ENCODE data around the gene FOXG1. TPM values are rescaled to one million over a fixed set of nuclear protein-coding genes. Genes with fewer than 3 reads are reported as not detected.
A peak's percentile ranks its signal among the peaks of the same experiment; 100 is the strongest.

The FOXG1 gene
- total and polyA plus RNA-seq, 2 donors (not counting 3 experiments of a cell fraction or from before 2014, with no cell fraction given) = not detected

DNA sequence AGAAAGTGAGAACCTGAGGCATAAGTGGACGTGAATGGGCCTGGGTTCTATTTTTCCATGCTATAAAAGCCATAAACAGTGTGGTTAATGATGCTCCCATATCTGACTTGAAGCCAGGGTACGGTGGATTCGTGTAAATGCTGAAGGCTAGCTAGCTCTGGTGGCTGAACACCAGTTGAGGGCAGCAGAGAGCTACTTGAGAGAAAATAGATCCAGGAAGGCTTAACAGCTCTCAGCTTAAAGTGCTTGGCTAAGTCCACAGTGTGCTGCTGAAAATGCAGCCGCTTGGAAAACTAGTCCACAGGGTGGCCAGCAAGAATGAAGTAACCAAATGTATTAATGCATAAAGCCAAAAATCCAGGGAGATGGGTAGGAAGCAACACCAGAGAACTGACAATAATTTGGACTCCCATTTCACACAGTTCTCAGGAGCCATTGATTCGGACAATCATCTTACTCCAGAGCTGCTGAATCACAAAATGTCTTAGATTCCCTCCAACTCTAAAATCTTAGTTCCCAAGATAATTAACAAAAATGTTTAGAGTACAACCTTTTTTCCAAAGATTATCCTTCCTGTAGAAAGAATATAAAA, 15.0 kb upstream of the FOXG1 start:
- no peaks in the 10 kb centered on the region for H3K9me3 ChIP-seq (replicated peaks; ENCODE audit: control insufficient read depth, insufficient read depth, low read length)
- H3K36me3 ChIP-seq (ENCODE audit: control insufficient read depth in 2 of 2, extremely low read depth in 1 of 2, insufficient read depth in 2 of 2, low read length in 2 of 2) = no peaks in the 10 kb centered on the region
- no peak overlapping the region for H3K4me2 ChIP-seq (ENCODE audit: insufficient read depth, low read length)
- no peak overlapping the region for H2AFZ ChIP-seq (ENCODE audit: low read depth, low read length)
- H4K20me1 ChIP-seq (replicated peaks; ENCODE audit: control insufficient read depth, extremely low read depth, insufficient read depth, low read length) = no peaks in the 10 kb centered on the region
- no TSS peak for BruUV-seq (replicated peaks)
- dilution Hi-C loops (cut with MboI; ENCODE audit: extremely low pct_ligation_motif_present, low sequenced_read_pairs) = no loop called here
- intact Hi-C loops (cut with micrococcal nuclease) = loop anchor here (2.0 to 10.0 kb wide), 2 partner anchors 1519 to 1773 kb away; no protein-coding TSS in a partner anchor
- no peaks in the 10 kb centered on the region for H3K79me2 ChIP-seq (ENCODE audit: control insufficient read depth, insufficient read depth, low read length)
- H3K4me1 ChIP-seq (ENCODE audit: control insufficient read depth, extremely low read depth, insufficient read depth, low read length) = no peaks in the 10 kb centered on the region
- no peak overlapping the region for H3K9ac ChIP-seq (replicated peaks; ENCODE audit: extremely low read depth, insufficient read depth, low read length)
- no peak overlapping the region for H3K27ac ChIP-seq (ENCODE audit: insufficient read depth, low read depth, low read length)
- H3K27me3 ChIP-seq (ENCODE audit: control insufficient read depth in 2 of 2, insufficient read depth in 2 of 2, low read length in 2 of 2) = peaks cover 24 to 34% of the 10 kb centered on the region in 2 experiments
- no peak overlapping the region for H3K4me3 ChIP-seq (replicated peaks in 1 of 3; ENCODE audit: insufficient read depth in 1 of 3, low read depth in 1 of 3, low read length in 3 of 3)
- POLR2A ChIA-PET = no interaction called here
- TF ChIP-seq, protein P1, sequence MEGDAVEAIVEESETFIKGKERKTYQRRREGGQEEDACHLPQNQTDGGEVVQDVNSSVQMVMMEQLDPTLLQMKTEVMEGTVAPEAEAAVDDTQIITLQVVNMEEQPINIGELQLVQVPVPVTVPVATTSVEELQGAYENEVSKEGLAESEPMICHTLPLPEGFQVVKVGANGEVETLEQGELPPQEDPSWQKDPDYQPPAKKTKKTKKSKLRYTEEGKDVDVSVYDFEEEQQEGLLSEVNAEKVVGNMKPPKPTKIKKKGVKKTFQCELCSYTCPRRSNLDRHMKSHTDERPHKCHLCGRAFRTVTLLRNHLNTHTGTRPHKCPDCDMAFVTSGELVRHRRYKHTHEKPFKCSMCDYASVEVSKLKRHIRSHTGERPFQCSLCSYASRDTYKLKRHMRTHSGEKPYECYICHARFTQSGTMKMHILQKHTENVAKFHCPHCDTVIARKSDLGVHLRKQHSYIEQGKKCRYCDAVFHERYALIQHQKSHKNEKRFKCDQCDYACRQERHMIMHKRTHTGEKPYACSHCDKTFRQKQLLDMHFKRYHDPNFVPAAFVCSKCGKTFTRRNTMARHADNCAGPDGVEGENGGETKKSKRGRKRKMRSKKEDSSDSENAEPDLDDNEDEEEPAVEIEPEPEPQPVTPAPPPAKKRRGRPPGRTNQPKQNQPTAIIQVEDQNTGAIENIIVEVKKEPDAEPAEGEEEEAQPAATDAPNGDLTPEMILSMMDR (IDR thresholded peaks at IDR 0.05; ENCODE audit: extremely low read depth in 1 of 2, insufficient read depth in 1 of 2, low read depth in 1 of 2, low read length in 2 of 2) = peak; percentile 62 to 71
- TF ChIP-seq EZH2 (IDR thresholded peaks at IDR 0.05; ENCODE audit: borderline replicate concordance, low read depth, low read length, severe bottlenecking) = no peak
- peak; percentile 62 for FAIRE-seq
- no peaks in the 10 kb centered on the region for H3K9me1 ChIP-seq (replicated peaks; ENCODE audit: control insufficient read depth, extremely low read depth, insufficient read depth, low read length)
- DNase-seq (ENCODE audit: low read depth, low spot score) = peak; percentile 50
- CTCF ChIA-PET = interaction anchor here (0.7 to 1.4 kb wide), 22 partner anchors 9 to 1770 kb away, joined by 3 to 22 read pairs (median 4); partner anchors contain the start of gene FOXG1

DNA sequence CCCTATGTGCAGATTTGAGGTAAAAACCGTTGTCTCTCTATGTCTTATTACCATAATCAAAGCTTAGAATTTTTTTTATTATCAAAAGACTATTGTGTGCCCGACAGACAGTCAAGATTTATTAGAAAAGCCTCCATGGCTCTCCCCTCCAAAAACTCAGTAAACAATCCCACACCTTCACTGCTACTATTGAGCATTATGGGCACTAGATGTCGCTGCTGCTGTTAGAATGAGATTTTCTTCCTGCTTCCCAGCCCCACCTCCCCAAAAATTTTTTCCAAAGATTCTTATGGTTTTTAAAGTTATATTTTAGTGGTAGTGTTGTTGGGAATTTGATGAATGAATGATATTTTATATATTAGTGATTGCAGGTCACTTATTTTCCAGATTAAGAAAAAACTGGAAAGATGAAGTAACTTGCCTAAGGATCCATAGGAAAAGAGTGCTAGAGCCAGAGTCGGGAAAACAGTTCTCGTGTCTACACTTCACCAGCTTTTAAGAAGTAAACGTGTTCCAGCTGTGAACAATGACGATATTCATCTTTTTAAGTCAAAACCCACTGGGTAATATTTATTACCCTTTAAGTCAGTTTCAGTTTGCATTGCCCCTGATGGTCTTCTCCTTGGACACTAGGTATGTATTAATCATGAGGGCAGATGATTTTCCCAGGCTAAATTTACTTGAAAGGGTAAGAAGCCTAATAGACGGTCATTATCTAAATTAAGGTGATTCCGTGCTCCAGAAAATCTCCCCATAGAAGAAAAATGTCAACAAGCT, 12.2 kb upstream of the FOXG1 start:
- no peak overlapping the region for H3K9ac ChIP-seq (replicated peaks; ENCODE audit: extremely low read depth, insufficient read depth, low read length)
- peaks cover 41 to 62% of the 10 kb centered on the region in 2 experiments for H3K27me3 ChIP-seq (ENCODE audit: control insufficient read depth in 2 of 2, insufficient read depth in 2 of 2, low read length in 2 of 2)
- no TSS peak for BruUV-seq (replicated peaks)
- H3K27ac ChIP-seq (ENCODE audit: insufficient read depth, low read depth, low read length) = no peak overlapping the region
- no peak overlapping the region for H3K4me3 ChIP-seq (replicated peaks in 1 of 3; ENCODE audit: insufficient read depth in 1 of 3, low read depth in 1 of 3, low read length in 3 of 3)
- dilution Hi-C loops (cut with MboI; ENCODE audit: extremely low pct_ligation_motif_present, low sequenced_read_pairs) = no loop called here
- TF ChIP-seq FOS (IDR thresholded peaks at IDR 0.05; ENCODE audit: borderline replicate concordance, insufficient read depth, low read length) = no peak
- TF ChIP-seq, protein P2, sequence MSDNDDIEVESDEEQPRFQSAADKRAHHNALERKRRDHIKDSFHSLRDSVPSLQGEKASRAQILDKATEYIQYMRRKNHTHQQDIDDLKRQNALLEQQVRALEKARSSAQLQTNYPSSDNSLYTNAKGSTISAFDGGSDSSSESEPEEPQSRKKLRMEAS (IDR thresholded peaks at IDR 0.05; ENCODE audit: insufficient read depth, insufficient read length) = no peak
- peak; percentile 52 for TF ChIP-seq EZH2 (IDR thresholded peaks at IDR 0.05; ENCODE audit: borderline replicate concordance, low read depth, low read length, severe bottlenecking)
- TF ChIP-seq POLR2AphosphoS5 (IDR thresholded peaks at IDR 0.05; ENCODE audit: insufficient read depth, low read depth, low read length) = no peak
- no peak for TF ChIP-seq POLR2A (IDR thresholded peaks at IDR 0.05; ENCODE audit: low read depth, low read length)
- TF ChIP-seq, protein P1 (IDR thresholded peaks at IDR 0.05; ENCODE audit: extremely low read depth in 1 of 2, insufficient read depth in 1 of 2, low read depth in 1 of 2, low read length in 2 of 2) = peak; percentile 60 to 63
- peaks cover under 1% of the 10 kb centered on the region for H3K4me1 ChIP-seq (ENCODE audit: control insufficient read depth, extremely low read depth, insufficient read depth, low read length)
- CTCF ChIA-PET = interaction anchor here (1.0 to 4.4 kb wide), 10 partner anchors 11 to 1768 kb away, joined by 3 to 51 read pairs (median 8); partner anchors contain the start of gene FOXG1
- no peak overlapping the region for H3K4me2 ChIP-seq (ENCODE audit: insufficient read depth, low read length)
- H3K79me2 ChIP-seq (ENCODE audit: control insufficient read depth, insufficient read depth, low read length) = no peaks in the 10 kb centered on the region
- POLR2A ChIA-PET = no interaction called here
- no peaks in the 10 kb centered on the region for H4K20me1 ChIP-seq (replicated peaks; ENCODE audit: control insufficient read depth, extremely low read depth, insufficient read depth, low read length)
- H2AFZ ChIP-seq (ENCODE audit: low read depth, low read length) = no peak overlapping the region
- H3K9me1 ChIP-seq (replicated peaks; ENCODE audit: control insufficient read depth, extremely low read depth, insufficient read depth, low read length) = no peaks in the 10 kb centered on the region
- no peaks in the 10 kb centered on the region for H3K9me3 ChIP-seq (replicated peaks; ENCODE audit: control insufficient read depth, insufficient read depth, low read length)
- peak; percentile 83 for FAIRE-seq
- peak; percentile 36 for DNase-seq (ENCODE audit: low read depth, low spot score)
- no peaks in the 10 kb centered on the region for H3K36me3 ChIP-seq (ENCODE audit: control insufficient read depth in 2 of 2, extremely low read depth in 1 of 2, insufficient read depth in 2 of 2, low read length in 2 of 2)
- intact Hi-C loops (cut with micrococcal nuclease) = loop anchor here (1.0 to 10.0 kb wide), 3 partner anchors 767 to 1770 kb away; no protein-coding TSS in a partner anchor

Data from endothelial cell of umbilical vein (primary cell).